Activated naive CD4-positive, alpha-beta T cell treated with Interleukin-2 at 50 U/mL for 16 hours (primary cell): ENCODE measurements around the gene CPTP.
A peak's percentile ranks its signal among the peaks of the same experiment; 100 is the strongest.

Experiments
- DNase-seq: peaks from one replicate; pipeline ENCODE4 v3.0.0-alpha.2; 2020

The CPTP gene

DNA sequence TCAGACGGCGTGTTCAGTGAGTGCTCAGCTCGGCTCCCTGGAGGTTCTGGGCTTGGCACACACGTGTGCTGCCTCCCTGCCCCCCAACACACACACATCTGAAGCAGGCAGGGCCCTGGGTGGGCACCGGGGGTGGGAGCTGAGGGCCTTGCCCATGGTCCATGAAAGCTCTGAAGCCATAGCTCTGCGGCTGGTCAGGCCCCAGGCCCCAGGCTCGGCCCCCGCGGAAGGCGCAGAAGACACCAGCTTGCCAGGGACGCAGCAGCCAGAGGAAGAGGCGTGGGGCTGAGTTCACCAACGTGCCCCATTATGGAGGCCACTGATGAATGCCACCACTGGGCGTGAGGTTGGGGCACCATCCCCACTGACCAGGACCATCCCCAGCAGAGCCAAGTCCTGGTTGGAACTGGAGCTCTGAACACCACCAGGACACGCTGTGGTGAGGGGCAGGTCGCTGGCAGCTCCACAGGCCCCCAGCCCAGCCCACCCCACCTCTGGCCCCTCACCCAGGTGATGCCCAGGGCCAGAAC is 46.2 kb downstream of the CPTP start:
- no peak for DNase-seq

DNA sequence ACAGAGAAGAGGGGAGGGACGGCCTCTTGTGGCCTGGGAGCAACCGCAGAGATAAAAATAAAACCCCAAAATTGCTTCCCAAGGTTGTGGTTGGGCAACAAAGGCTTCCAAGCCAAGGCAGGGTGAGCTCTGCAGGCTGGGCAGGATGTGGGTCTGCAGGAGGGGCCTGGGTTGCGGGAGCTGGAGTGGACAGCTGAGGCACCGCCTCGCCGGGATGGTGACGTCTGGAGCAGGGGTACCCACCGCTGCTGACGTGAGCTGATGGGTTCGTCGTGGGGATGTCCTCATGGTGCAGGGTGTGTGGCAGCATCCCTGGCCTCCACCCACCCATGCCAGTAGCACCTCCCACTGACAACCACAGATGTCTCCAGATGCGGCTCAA is 46.8 kb downstream of the CPTP start:
- peak; percentile 50 for DNase-seq

DNA sequence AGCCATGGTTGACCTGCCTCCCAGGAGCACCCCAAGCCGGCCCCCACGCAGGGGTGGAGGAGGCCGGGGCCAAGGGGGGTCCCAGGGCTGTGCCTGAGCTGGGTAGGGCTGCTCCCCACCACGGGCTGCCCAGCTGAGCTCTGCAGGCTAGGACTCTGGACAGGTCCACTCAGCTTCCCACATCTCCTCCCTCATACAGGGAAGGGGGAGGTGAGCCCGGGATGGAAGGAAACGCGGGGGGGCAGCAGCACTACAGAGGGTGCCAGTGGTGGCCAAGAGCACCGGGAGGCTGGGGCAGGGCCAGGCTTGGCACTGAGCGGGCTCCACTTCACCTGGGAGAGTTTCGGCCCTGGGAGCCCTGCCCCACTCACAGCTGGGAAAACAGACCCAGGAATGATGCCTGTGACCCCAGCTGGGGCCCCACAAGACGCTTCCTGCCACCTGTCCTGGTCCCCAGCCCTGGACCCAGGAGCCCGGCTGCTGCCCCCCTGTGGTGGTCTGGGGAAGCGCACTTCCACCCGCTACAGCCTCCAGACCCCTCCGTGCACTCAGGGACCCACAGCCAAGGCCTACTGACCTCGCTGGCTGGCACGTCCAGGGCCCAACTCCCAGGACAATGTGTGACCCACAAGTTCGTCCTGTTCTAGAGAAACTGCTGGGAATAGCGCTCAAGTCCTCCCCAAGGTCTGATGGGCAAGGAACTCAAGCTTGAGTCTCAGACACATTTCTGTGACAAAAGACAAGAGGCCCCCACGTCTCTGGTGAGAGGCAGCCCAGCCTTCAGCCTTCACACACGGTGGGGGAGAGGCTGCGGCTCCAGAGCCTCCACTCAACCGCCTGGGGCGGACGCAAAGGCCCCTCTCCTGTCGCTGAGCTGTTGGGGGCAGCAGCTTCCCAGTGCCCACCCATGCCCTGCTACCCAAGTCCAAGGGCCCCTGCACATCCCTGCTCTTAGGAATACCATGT is 47.4 kb downstream of the CPTP start:
- DNase-seq: peak; percentile 81

DNA sequence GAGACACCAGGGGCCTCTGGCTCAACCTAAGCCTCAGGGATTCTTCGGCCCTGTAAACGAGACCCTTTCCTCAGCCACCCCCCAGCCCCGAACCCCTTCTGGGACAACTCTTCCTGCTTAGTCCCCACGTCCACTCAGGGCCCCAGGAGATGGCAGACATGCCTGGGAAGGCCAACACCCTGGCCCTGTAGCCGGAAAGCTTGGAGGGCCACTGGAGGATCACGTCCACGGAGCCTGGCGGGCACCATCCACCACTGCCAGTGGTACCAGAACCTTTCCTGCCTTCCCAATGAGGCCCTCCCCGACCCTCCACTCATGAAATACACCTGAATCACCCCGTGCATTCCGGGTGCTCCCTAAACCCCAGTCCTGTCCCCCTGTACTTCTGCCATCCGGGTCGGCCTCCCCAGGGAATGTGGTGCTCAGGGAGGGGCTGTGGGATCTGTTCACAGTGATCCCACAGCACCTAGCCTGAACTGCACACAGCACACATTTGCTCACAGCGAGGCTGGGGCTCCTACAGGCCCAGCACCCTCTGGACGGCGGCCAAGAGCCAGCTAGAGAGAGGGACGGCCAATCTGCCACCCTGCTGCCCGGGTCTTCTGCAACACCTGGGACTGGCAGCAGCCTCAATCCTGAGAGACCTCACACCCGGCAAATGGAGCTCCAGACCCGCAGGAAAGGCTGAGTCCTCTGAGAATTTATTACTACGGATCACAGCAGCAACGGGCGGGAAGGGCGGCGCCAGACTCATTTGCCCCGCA is 48.6 kb downstream of the CPTP start:
- no peak for DNase-seq

DNA sequence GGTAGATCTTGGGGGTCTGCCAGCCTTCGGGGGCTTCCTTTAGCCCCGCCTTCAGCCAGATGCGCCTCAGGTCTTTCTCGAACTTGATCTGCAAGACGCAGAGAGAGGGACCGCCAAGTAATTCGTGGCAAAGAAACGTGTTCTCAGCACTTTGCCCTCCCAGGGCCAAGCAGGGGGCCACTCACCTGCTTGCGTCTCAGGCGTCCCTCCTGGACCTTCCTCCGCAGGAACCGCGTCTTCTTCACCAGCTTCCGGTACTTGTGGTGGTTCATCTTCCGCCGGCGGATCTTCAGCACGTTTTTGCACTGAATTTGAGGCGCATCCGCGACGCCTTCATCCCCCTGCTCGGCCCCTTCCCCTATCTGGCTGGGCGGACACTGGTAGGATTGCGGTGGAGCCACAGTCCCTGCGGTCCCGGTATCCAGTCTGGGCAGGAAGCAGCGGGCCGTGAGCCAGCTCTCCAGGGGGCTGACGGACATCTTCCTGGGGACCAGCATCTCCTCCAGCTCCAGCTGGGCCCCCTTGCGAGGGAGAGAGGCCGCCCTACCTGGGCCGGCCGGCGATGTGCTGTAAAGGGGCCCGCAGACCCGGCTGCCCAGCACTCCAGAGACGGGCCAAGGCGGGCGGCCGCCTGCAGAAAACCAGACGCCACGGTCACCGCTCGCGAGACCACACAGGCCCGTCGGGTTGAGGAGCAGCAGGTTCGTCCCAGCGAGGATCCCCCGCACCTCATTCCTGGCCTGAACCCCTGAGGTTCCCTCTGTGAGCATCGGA is 49.4 kb downstream of the CPTP start:
- DNase-seq: no peak

DNA sequence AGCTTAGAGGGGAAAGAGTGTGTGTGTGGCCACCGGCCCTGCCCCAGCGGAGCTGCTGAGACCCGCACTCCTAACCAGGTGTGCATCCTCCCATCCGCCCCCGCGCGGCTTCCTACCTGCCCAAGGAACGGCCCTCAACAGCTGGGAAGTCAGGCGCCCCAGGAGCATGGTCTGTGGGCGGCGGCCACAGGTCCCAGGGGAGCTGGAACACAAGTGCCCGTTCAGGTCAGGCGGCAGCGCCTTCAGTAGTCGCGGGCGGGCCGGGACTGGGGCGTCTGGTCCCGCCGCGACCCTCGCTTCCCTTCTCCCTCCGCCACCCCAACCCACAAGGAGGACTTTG is 50.0 kb downstream of the CPTP start:
- DNase-seq: no peak

DNA sequence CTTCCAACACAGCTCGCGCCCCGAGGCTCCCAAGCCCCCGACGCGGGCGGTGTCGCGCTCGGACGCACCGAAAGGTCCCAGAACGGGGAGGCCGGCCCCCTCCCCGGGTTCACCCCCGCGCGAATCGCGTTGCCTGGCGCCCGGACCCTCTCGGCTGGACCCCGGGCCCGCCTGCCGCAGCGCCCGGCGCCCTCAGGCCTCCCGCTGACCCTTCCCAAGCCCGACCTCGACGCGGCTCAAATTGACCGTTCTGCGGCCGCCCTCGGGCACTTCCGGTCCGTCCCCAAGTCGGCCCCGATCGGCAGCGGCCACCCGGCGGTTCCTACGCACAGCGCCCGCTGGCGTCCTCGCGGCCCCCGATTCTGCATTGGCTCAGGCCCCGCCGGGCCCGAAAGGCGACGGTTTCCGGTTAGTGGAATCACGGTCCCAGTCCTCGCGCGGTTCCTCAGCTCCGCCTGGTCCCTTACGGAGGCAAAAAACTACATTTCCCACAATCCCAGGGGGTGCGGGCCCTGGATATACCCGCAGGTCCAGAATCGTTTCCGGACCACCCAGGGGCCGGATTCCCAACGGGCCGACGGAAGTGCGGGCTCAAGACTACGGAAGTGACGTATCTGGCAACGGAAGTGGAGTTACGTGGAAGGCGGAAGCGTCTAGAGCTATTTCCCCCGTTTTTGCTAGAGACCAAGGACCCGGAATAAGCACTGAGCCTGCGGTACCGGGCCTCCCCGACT is 50.5 kb downstream of the CPTP start, which contains the start of gene AURKAIP1:
Gene AURKAIP1 (minus strand): TSS at position 279 of the 734 bp plus-strand sequence. CDS start 451 bp downstream, outside the sequence.
- DNase-seq: peak; percentile 96

DNA sequence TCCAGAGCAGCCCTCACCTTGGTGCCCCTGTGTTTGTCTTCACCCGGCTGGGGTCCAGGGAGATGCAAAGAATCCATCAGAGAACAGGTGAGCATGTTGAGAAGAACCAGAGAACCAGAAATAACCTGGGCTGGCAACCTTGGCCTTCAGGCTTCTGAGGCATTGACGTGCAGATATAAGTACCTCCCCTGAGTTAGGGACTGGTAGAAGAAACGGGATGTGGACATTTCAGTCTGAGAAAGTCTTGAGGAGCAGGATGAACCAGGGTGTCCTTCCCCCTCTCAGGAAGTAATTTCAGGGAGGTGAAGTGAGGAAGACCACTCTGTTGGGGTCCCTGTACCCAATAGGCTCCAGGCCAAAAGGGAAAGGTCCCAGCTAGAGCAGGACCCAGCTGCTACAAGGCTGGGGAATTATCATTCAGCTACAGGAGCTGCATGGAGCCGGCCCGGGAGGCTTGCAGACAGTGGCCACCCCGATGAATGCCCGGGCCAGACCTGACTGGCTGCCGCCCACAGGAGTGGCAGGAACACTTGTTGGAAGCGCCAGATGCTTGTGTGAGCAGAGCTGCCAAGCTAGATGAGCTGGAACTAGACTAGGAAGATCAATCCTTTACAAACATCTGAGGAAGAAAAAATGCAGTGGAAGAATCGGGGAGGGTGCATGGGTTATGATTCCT is 52.1 kb downstream of the CPTP start:
- DNase-seq: no peak

DNA sequence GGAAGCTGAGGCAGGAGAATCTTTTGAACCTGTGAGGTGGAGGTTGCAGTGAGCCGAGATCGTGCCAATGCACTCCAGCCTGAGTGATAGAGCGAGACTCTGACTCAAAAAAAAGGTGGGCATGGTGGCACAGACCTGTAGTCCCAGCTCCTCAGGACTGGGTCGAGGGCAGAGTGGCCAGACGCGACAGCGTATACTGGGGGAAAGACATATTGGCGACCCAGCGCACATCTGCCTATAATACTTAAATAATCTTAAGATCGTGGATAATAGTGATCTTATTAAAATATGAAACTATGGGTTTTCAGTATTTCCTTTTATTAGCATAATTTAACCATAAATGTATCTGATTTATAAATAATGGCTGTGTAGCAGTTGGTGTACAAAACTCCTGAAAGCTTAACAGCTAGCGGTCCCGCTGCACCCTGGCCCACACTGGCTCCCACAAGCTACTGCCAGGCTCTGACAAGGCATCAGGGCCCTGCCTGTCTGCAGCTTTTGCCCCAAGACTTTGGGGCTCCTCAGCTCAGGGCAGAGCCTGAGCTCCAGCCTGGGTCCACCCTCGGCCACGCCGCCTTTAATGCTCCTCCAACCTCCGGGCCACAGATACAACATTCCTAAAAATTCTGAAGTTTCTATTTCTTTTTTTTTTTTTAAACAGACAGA is 53.1 kb downstream of the CPTP start:
- DNase-seq: no peak
